Activated CD4-positive, alpha-beta T cell treated with anti-CD3 and anti-CD28 coated beads for 48 hours (primary cell): Measurements from ENCODE around the gene MAPK12.

ENCODE experiments used
- DNase-seq: peaks from one replicate; pipeline ENCODE4 v3.0.0-alpha.2; 2020

The MAPK12 gene

DNA sequence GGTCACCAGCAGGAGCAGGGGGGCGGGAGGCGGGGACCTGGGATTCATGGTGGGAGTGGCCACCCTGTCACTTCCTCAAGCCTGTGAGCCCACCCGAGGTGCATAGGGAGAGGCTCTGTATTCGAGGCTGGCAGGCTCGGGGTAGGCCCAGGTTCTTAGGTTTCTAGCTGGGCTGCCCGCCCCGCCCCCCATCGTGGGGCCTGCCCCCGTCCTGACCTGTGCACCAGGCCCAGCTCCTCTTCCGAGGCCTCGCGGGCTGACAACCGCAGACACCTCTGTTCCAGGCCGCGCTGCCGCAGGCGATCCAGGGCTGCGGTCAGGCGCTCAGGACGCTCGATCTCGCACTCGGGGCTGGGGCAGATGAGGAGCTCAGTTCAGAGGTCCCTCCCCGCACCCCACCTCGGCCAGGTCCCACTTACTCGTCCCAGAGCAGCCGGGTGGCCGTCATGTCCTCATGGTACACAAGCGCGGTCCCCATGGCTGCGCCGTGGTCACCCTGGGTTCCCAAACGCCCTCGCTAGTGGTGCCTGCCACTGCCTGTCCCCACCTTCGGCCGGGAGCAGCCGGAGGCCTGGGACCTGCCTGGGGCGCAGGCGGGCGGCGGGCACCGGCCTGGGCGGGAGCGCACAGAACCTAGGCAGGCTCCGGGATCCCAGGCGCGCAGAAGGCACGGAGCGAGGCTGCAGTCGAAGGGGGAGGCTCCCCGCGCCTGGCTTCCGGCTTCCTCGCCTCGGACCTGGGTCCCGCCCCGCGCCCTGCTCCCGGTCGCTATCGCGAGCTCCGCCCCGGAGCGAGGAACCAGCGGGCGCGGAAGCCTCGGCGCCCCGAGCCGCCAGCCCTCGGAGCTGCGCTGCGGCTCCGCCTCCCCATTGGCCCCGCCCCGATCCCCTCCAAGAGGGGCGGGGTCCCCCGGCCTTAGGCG is 10.7 kb downstream of the MAPK12 start, which contains the start of gene HDAC10:
TSS of gene HDAC10 (minus strand) at position 711 of the 922 bp plus-strand sequence. CDS start at position 478, 233 bp downstream.
- peak; percentile 91 for DNase-seq

GRCh38 chr22:50250249-50250554 is 11.3 kb downstream of the MAPK12 start:
- DNase-seq, result no peak

GRCh38 chr22:50249341-50250248 is 11.9 kb downstream of the MAPK12 start:
- no peak for DNase-seq

DNA sequence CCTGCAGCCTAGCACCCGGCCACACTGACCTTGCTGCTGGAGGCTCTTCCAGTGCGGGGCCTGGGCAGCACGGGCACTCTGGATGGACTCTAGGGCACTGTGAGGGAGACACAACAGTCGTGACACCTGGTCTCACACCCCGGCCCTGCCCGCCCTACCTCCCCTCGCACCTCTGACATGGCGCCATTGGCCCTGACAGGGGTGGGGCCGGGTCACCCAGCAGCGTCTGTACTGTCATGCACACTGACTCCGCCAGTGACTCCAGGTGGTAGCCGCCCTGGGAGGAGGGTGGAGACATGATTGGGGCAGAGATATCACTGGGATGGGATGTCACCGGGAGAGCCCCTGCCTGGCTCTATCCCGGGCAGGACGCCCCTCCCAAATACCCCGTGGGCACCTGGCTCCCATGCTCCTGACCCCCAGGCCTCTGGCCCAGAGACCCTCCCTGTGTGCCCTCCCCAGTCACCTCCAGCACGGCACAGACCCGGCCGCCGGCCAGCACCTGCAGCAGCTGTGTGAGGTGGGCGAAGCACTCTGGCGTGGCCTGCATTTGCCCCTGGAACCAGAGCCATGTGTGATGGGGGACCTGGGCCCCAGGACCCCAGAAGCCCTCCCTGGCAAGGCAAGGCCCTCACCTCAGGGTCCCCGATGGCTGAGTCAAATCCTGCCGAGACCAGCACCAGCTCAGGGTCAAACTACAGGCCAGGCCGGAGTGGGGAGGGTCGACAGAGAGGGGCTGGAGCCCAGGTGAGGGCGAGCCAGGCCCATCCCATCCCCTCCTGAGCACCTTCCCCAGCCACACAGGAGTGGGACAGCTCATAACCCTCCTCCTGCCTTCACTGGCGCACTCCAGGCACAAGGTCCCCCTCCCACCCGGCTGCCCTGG is 13.0 kb downstream of the MAPK12 start:
- no peak for DNase-seq

DNA sequence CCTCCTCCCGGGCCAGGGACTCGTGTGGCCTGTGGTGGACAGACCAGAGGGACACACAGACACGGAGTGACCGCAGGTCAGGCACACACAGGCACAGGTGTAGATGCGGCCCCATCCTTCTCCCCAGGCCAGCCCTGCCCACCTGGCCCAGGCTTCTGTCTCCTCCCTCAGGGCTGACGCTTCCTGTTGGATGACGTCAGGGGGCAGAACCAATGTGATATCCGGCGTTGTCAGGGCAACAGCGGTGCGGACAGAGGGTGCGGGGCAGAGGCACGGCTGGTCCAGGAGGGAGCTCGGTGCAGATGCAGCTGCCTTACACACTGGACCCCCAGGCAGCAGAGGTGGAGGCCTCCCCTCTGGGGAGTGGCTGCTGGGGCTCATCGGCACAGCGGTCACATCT is 13.7 kb downstream of the MAPK12 start:
- no peak for DNase-seq

DNA sequence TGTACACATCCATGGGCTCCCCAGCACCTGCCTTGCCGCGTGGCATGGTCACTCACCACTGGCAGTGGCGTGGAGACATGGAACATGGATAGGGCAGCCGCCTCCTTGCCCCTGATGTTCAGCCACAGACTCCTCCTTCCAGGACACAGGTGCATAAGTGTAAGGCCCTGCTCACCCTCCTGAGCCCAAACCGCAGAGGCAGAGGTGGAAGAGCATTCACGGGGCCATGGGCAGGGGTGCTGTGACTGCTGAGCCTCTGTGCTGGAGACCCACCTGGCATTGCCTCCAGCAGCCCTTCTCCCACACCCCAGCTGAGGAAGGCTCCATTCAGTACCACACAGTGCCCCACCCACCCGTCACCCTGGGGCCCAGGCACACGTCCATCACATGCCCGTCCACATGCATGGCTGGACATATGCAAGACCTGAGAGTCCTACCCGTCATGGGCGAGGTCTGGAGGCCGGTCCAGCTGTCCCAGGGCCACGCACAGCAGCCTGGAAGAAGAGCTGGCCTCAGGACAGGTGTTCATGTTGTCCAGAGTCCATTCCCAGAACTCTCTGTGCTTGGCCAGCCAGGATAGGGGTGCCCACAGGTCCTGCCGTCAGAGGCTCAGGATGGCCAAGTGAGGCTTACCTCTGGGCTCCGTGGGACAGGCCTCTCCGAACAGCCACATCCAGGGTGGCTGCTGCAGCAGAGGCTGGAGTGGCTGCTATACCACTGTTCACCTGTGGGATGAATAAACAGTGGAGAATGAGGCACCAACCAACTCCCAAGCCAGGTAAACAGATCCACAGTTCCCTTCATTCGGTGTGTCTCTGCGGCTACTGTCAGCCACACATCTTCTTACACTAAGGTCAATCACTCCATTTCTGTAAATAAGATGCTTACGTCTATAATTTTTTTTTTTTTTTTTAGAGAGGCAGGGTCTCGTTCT is 15.0 kb downstream of the MAPK12 start:
- no peak for DNase-seq

- DNase-seq, result no peak
These were observed 16.0 kb downstream of the MAPK12 start for GRCh38 chr22:50245214-50246072.

- DNase-seq, result peak; percentile 95
These were observed 16.9 kb downstream of the MAPK12 start, which contains the start of gene TUBGCP6 for GRCh38 chr22:50244420-50245213. Gene TUBGCP6, minus strand, starts transcription at chr22:50245023. Its CDS starts 564 bp downstream, at chr22:50244459.

GRCh38 chr22:50243685-50244419 is 17.6 kb downstream of the MAPK12 start:
- DNase-seq, result no peak

DNA sequence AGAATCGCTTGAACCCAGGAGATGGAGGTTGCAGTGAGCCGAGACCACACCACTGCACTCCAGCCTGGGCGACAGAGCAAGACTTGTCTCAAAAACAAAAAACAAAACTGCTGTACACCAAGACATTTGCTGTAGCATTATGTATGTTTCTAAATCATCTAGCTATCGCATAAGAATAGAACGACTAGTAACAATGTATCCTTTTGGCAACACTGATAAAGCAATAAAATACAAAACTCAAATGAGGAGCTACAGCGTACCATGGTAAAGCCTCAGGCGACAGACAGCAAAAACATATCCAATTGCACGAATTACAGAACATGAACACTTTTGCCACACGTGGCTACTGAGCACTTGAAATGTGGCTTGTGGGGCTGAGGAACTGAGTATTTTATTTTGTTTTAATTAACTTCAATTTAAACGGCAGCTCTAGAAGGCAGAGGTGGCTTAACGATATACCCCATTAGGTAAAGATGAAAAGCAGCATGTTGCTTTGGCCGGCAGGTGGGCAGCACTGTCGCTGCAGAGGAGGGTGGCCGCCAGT is 19.0 kb downstream of the MAPK12 start:
- no peak for DNase-seq

GRCh38 chr22:50238755-50239154 is 22.7 kb downstream of the MAPK12 start:
- no peak for DNase-seq

DNA sequence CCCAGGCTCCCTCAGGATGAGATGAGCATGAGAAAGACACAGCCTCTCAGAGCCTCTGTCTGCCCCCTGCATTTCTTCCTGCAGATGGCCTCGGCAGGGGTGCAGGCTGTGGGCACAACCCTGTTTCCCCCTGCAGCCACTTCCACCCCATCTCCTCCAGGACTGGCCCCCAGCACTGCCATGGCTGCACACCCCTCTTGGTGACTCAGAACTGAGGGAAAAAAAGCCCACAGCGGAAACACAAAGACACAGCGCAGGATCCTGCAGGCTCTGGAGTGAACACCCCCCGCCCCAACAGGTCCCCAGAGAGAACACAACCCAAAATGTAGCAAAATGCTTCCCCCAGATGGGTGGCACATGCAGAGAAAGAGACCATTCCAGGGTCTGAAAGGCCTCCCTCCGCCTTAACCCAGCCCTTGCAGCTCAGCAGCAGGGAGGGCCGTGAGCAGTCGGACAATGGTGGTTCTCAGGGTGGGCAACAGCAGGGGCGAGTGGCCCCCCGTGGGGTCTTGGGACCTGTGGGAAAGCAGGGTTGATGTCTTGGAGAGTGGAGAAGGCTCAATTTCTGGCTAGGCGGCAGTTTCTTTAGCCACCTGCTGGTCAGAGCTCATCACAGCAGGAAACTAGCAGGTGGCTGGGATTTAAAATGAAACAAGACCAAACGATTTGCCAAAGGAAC is 24.6 kb downstream of the MAPK12 start:
- no peak for DNase-seq

- no peak for DNase-seq
These were observed 28.3 kb downstream of the MAPK12 start for GRCh38 chr22:50233223-50233622.

DNA sequence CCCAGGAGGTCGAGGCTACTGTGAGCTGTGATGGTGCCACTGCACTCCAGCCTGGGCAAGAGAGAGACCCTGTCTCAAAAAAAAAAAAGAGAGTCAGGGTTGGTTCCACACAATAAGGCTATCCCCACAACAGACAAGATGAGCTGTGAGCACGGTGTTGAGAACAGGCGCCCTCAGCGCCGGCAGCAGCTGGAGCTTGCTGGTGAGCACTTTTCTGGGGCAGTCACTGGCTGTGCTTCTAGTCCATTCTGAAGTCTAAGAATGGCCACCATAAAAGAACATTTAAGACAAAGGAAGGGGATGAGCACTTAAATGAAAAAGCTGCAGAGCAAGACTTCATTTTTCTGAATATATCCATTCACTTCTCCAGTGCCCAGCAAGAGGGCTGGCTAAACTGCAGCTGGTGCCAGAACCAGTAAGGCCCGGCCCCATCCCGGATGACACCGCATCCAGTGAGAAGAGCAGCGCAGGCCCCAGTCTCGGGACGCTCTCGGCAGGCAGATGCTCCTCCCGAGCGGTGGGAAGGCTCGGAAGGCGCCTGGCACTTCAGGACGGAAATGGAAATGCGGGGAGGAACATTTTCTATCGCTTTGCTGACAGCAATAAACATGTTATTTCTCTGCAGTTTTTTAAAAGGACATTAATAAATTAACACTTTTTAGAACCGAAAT is 28.9 kb downstream of the MAPK12 start:
- DNase-seq, result no peak

DNA sequence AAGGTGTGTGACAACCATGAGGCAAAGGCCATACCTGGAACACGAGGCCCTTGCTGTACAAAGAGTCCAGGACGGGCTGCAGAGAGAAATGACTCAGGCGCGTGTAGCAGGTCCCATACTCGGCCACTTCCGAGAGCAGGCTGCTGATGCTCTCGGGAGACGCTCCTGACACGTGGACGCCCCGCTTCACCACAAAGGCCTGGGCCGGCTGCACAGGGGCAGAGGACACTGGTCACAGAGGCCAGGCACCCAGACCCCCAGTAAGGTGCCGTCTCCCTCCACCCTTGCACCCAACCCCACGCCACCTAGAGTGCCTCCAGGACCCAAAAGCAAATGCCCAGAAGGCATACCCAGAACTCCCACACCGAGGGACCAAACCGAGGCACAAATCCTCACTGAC is 32.1 kb downstream of the MAPK12 start:
- DNase-seq, result no peak

- no peak for DNase-seq
These were observed 33.1 kb downstream of the MAPK12 start for GRCh38 chr22:50228366-50228765.

GRCh38 chr22:50227579-50228215 is 33.8 kb downstream of the MAPK12 start:
- no peak for DNase-seq
